Adrenal gland (tissue), 5 donors: ENCODE results near the gene PTPN1.

Experiments used
- POLR2A ChIP-seq, 2 donors: fragments of 450-650 bp; IDR thresholded peaks; one replicate each; pipeline ENCODE4 v1.6.1; 2017; ENCODE audit warnings: antibody characterized with exemption in 2 of 2, mild to moderate bottlenecking in 2 of 2, moderate library complexity in 1 of 2
- TF ChIP-seq, protein P1 (sequence below), 6 experiments: fragments of 450-650 bp in 4 of 6; fragments of 200-600 bp in 2 of 6; sonication (generic) in 1 of 6; IDR thresholded peaks; 1 replicate in 5 of 6; 2 replicates in 1 of 6; pipeline versions ENCODE4 v1.5.1 to v1.8.0; 2016 to 2021; ENCODE audit warnings: antibody characterized with exemption in 6 of 6, mild to moderate bottlenecking in 2 of 6, moderate library complexity in 1 of 6
- donor health status: DM: no; HTN: no; CAD: no.

GRCh38 chr20:50569864-50570836 lies 60.0 kb downstream of the PTPN1 start:
- TF ChIP-seq, protein P1, sequence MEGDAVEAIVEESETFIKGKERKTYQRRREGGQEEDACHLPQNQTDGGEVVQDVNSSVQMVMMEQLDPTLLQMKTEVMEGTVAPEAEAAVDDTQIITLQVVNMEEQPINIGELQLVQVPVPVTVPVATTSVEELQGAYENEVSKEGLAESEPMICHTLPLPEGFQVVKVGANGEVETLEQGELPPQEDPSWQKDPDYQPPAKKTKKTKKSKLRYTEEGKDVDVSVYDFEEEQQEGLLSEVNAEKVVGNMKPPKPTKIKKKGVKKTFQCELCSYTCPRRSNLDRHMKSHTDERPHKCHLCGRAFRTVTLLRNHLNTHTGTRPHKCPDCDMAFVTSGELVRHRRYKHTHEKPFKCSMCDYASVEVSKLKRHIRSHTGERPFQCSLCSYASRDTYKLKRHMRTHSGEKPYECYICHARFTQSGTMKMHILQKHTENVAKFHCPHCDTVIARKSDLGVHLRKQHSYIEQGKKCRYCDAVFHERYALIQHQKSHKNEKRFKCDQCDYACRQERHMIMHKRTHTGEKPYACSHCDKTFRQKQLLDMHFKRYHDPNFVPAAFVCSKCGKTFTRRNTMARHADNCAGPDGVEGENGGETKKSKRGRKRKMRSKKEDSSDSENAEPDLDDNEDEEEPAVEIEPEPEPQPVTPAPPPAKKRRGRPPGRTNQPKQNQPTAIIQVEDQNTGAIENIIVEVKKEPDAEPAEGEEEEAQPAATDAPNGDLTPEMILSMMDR (IDR thresholded peaks at IDR 0.05), result peak in 5 of 6 experiments; percentile 14 to 24 (median 22)
- TF ChIP-seq POLR2A (IDR thresholded peaks at IDR 0.05), result no peak
